H9 (cell line): Measurements from ENCODE around the gene FMO2. TPM values are rescaled to one million over a fixed set of nuclear protein-coding genes. Genes with fewer than 3 reads are reported as not detected.
A peak's percentile ranks its signal among the peaks of the same experiment; 100 is the strongest.

Experiments used
- DNase-seq: peaks from one replicate; pipeline ENCODE4 v3.0.0-alpha.2; 2017
- H2AFZ ChIP-seq: one replicate; pipeline ENCODE4 v1.6.1; 2013; ENCODE audit warnings: mild to moderate bottlenecking, low read length, control low read depth, moderate library complexity
- H2AK5ac ChIP-seq: 2 replicates; pipeline ENCODE4 v1.6.1; 2013; ENCODE audit warnings: low read length, control low read depth, mixed read lengths; ENCODE audit not compliant: insufficient read length
- H2BK120ac ChIP-seq: one replicate; pipeline ENCODE4 v1.6.1; 2013; ENCODE audit warnings: low read depth, mild to moderate bottlenecking, low read length, control low read depth, inconsistent platforms; ENCODE audit not compliant: poor library complexity, severe bottlenecking
- H2BK12ac ChIP-seq: 2 replicates; pipeline ENCODE4 v1.6.1; 2013; ENCODE audit warnings: low read length, control low read depth, mixed read lengths, low read depth; ENCODE audit not compliant: insufficient read length
- H2BK15ac ChIP-seq: 2 replicates; pipeline ENCODE4 v1.6.1; 2013; ENCODE audit warnings: low read depth, low read length, control low read depth
- H2BK20ac ChIP-seq: one replicate; pipeline ENCODE4 v1.6.1; 2013; ENCODE audit warnings: low read depth, mild to moderate bottlenecking, low read length, control low read depth, inconsistent platforms; ENCODE audit not compliant: poor library complexity, severe bottlenecking
- H2BK5ac ChIP-seq: 2 replicates; pipeline ENCODE4 v1.6.1; 2013; ENCODE audit warnings: low read length, control low read depth, mixed read lengths; ENCODE audit not compliant: insufficient read length
- H3K14ac ChIP-seq: 2 replicates; pipeline ENCODE4 v1.6.1; 2013; ENCODE audit warnings: low read length, control low read depth; ENCODE audit not compliant: insufficient read depth
- H3K18ac ChIP-seq: 2 replicates; pipeline ENCODE4 v1.6.1; 2013; ENCODE audit warnings: low read depth, mild to moderate bottlenecking, mixed read lengths, low read length, control low read depth; ENCODE audit not compliant: insufficient read length
- H3K23ac ChIP-seq: 2 replicates; pipeline ENCODE4 v1.6.1; 2013; ENCODE audit warnings: low read length, control low read depth, mixed read lengths, low read depth; ENCODE audit not compliant: insufficient read length
- H3K23me2 ChIP-seq: 2 replicates; pipeline ENCODE4 v1.6.1; 2013; ENCODE audit warnings: low read depth, mild to moderate bottlenecking, mixed read lengths, low read length, control low read depth; ENCODE audit not compliant: insufficient read length, poor library complexity, severe bottlenecking
- H3K27ac ChIP-seq: 2 replicates; pipeline ENCODE4 v1.5.1; 2013; ENCODE audit warnings: low read length, control low read depth, mixed read lengths, low read depth; ENCODE audit not compliant: insufficient read length
- H3K27me3 ChIP-seq: 2 replicates; pipeline ENCODE4 v1.6.1; 2013; ENCODE audit warnings: low read length, control low read depth, inconsistent platforms; ENCODE audit not compliant: insufficient read depth
- H3K4ac ChIP-seq: 2 replicates; pipeline ENCODE4 v1.6.1; 2013; ENCODE audit warnings: low read depth, mild to moderate bottlenecking, control low read depth, inconsistent platforms, low read length, moderate library complexity
- H3K4me1 ChIP-seq: 2 replicates; pipeline ENCODE4 v1.6.1; 2013; ENCODE audit warnings: low read length, control low read depth, inconsistent platforms; ENCODE audit not compliant: insufficient read depth
- H3K4me2 ChIP-seq: 2 replicates; pipeline ENCODE4 v1.6.1; 2013; ENCODE audit warnings: low read length, control low read depth, mixed read lengths; ENCODE audit not compliant: insufficient read length, insufficient read depth
- H3K56ac ChIP-seq: 2 replicates; pipeline ENCODE4 v1.6.1; 2013; ENCODE audit warnings: low read depth, mild to moderate bottlenecking, mixed read lengths, low read length, control low read depth; ENCODE audit not compliant: insufficient read length
- H3K79me1 ChIP-seq: 2 replicates; pipeline ENCODE4 v1.6.1; 2013; ENCODE audit warnings: low read depth, mild to moderate bottlenecking, moderate library complexity, low read length, control low read depth, inconsistent platforms; ENCODE audit not compliant: insufficient read depth, poor library complexity, severe bottlenecking
- H3K79me2 ChIP-seq: 2 replicates; pipeline ENCODE4 v1.6.1; 2013; ENCODE audit warnings: low read length, control low read depth, inconsistent platforms; ENCODE audit not compliant: insufficient read depth
- H3K9ac ChIP-seq: 2 replicates; pipeline ENCODE4 v1.6.1; 2013; ENCODE audit warnings: low read length, control low read depth, mixed read lengths; ENCODE audit not compliant: insufficient read length; ENCODE audit errors: extremely low read depth
- H3K9me3 ChIP-seq: one replicate; pipeline ENCODE4 v1.6.1; 2013; ENCODE audit warnings: low read depth, low read length, inconsistent platforms; ENCODE audit not compliant: control insufficient read depth
- H3T11ph ChIP-seq: one replicate; pipeline ENCODE4 v1.6.1; 2013; ENCODE audit warnings: mild to moderate bottlenecking, low read length, control low read depth, inconsistent platforms
- H4K20me1 ChIP-seq: one replicate; pipeline ENCODE4 v1.6.1; 2013; ENCODE audit not compliant: control insufficient read depth, insufficient read length, insufficient read depth
- H4K5ac ChIP-seq: 2 replicates; pipeline ENCODE4 v1.6.1; 2013; ENCODE audit warnings: low read depth, mild to moderate bottlenecking, mixed read lengths, low read length, control low read depth; ENCODE audit not compliant: insufficient read length
- H4K8ac ChIP-seq: replicated peaks from 2 replicates; pipeline ENCODE4 v1.6.1; 2013; ENCODE audit warnings: low read length, control low read depth, mixed read lengths, low read depth; ENCODE audit not compliant: insufficient read length
- H4K91ac ChIP-seq: 2 replicates; pipeline ENCODE4 v1.6.1; 2013; ENCODE audit warnings: low read depth, mild to moderate bottlenecking, moderate library complexity, mixed read lengths, low read length, control low read depth; ENCODE audit not compliant: insufficient read length
- H3K27ac Mint-ChIP-seq, 3 experiments: 2 replicates in 2 of 3; 3 replicates in 1 of 3; pipeline ENCODE4 v1.8.0; 2020 to 2021; ENCODE audit warnings: mixed read lengths in 3 of 3, mild to moderate bottlenecking in 1 of 3, moderate library complexity in 1 of 3
- H3K27me3 Mint-ChIP-seq: 2 replicates; pipeline ENCODE4 v1.8.0; 2021; ENCODE audit warnings: low read depth, mild to moderate bottlenecking, moderate library complexity, mixed read lengths
- H3K36me3 Mint-ChIP-seq, 3 experiments: 2 replicates in 2 of 3; 3 replicates in 1 of 3; pipeline ENCODE4 v1.8.0; 2020 to 2021; ENCODE audit warnings: low read depth in 3 of 3, mixed read lengths in 3 of 3; ENCODE audit not compliant: insufficient read depth in 1 of 3
- H3K4me1 Mint-ChIP-seq, 2 experiments: 2 replicates each; pipeline ENCODE4 v1.8.0; 2020; ENCODE audit warnings: mixed read lengths in 2 of 2
- H3K4me3 Mint-ChIP-seq, 2 experiments: 2 replicates in 1 of 2; 3 replicates in 1 of 2; pipeline ENCODE4 v1.8.0; 2020 to 2021; ENCODE audit warnings: mild to moderate bottlenecking in 2 of 2, mixed read lengths in 2 of 2, moderate library complexity in 1 of 2
- H3K9me3 Mint-ChIP-seq, 2 experiments: 2 replicates in 1 of 2; 3 replicates in 1 of 2; pipeline ENCODE4 v1.8.0; 2020; ENCODE audit warnings: mild to moderate bottlenecking in 2 of 2, mixed read lengths in 2 of 2, moderate library complexity in 1 of 2
- CTCF ChIP-seq: fragments of 200-600 bp; sonication (generic); conservative IDR thresholded peaks from 3 replicates; pipeline ENCODE4 v1.8.0; 2021; ENCODE audit warnings: antibody characterized with exemption, mild to moderate bottlenecking
- WGBS: extraction: QIAGEN DNeasy Blood & Tissue Kit; methylation state at CpG from one replicate; pipeline ENCODE4 v1.1.7; 2013; ENCODE audit warnings: missing lambda C conversion rate, low lambda C conversion rate, mixed read lengths; ENCODE audit not compliant: insufficient read length; ENCODE audit errors: extremely low coverage; 5-methylcytosine and 5-hydroxymethylcytosine counted together
- total RNA-seq: library from RNA; stranded (reverse); gene quantifications from 2 replicates; pipeline ENCODE4 v1.2.1, GENCODE V29; 2021

FMO2 gene
- total RNA-seq, 1 experiment from 2014 or later, result not detected

GRCh38 chr1:171220581-171221054 lies 35.5 kb downstream of the FMO2 start:
- DNase-seq, result peak; percentile 89
- H2BK20ac ChIP-seq, result no peak overlapping the region
- no peak overlapping the region for H3T11ph ChIP-seq
- peak overlapping the region; percentile 96 for H3K27ac ChIP-seq
- no peak overlapping the region for H2BK120ac ChIP-seq
- no peak overlapping the region for H3K23ac ChIP-seq
- no peak overlapping the region for H4K91ac ChIP-seq
- peaks cover 16% of the 10 kb centered on the region; the same call in 1 of the 2 replicates for H3K4me1 ChIP-seq
- no peak overlapping the region for H3K4ac ChIP-seq
- H3K4me1 Mint-ChIP-seq, result peaks cover 51 to 55% of the 10 kb centered on the region in 2 experiments
- peak overlapping the region; percentile 65 for H4K5ac ChIP-seq
- H2BK12ac ChIP-seq, result no peak overlapping the region
- H3K23me2 ChIP-seq, result peaks cover 6% of the 10 kb centered on the region
- H3K4me3 Mint-ChIP-seq, result peak overlapping the region; percentile 68 to 83
- H2AFZ ChIP-seq, result no peak overlapping the region
- TF ChIP-seq CTCF, result no peak; the same call in 1 of the 3 replicates
- H3K27me3 Mint-ChIP-seq, result no peaks in the 10 kb centered on the region; the same call in 1 of the 2 replicates
- H3K79me1 ChIP-seq, result no peaks in the 10 kb centered on the region
- H3K14ac ChIP-seq, result peak overlapping the region; percentile 58
- no peaks in the 10 kb centered on the region for H3K79me2 ChIP-seq
- H3K9me3 ChIP-seq, result no peaks in the 10 kb centered on the region
- no CpG with 5 or more reads among the region's 11 CpGs for WGBS
- peaks cover 15% of the 10 kb centered on the region in 2 experiments; a peak in 4 of 5 replicates for H3K9me3 Mint-ChIP-seq
- H2AK5ac ChIP-seq, result no peak overlapping the region
- no peak overlapping the region for H3K56ac ChIP-seq
- peaks cover 11 to 20% (median 12%) of the 10 kb centered on the region in 3 experiments; a peak in 6 of 7 replicates for H3K36me3 Mint-ChIP-seq
- no peak overlapping the region for H2BK15ac ChIP-seq
- H3K27me3 ChIP-seq, result no peaks in the 10 kb centered on the region
- H2BK5ac ChIP-seq, result peak overlapping the region; percentile 78
- H3K4me2 ChIP-seq, result peak overlapping the region; percentile 60
- H3K9ac ChIP-seq, result peak overlapping the region; percentile 52
- H4K20me1 ChIP-seq, result no peaks in the 10 kb centered on the region
- H3K27ac Mint-ChIP-seq, result peak overlapping the region; percentile 97 to 100 (median 99)
- no peak overlapping the region for H4K8ac ChIP-seq
- H3K18ac ChIP-seq, result peak overlapping the region; percentile 45
